ENCODE data around the gene DAAM2. TPM values are rescaled to one million over a fixed set of nuclear protein-coding genes. Genes with fewer than 3 reads are reported as not detected.

The DAAM2 gene
- total RNA-seq, 4 donors from 2014 or later = 15.7 to 31.6 (median 20.7) TPM

DNA sequence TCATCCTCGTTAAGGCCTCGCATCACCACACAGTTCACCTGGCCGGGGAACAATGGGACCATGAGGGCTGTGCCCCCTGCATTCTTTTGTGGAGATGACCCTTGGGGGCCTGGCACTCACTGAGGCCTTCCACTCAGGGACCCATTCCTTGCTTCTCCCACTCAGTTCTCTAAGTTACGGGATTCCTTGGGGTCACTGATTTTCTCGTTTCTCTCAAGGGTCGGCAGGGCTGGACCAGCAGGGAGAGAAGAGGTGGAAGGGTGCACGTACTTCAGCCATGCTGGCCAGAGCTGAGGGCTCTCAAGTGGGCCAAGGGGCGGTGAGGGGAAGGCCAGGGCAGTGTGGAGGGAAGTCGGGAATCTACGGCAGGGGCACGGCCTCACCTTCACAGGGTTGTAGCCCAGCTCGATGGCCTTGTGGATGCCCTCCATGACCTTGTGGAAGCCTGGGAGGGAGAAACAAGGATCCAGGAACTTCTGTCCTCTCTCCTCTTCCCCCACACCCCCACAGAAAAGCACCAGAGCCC is 121.3 kb downstream of the DAAM2 start:
- Histone ChIP-seq H3K27me3 (no peaks in the 10 kb centered on the region), H3K4me3 (no peak overlapping the region), H3K27ac (no peak overlapping the region), H3K4me1 (peaks cover 0 to 13% (median 5%) of the 10 kb centered on the region in 4 donors), H3K36me3 (peaks cover 0 to 14% (median 6%) of the 10 kb centered on the region in 4 donors), H3K9me3 (no peaks in the 10 kb centered on the region)
- no peak for DNase-seq
- intact Hi-C loops (cut with DNase I; ENCODE audit: low total_unique reads) = no loop called here
- in situ Hi-C loops (cut with MboI; ENCODE audit: low pct_ligation_motif_present in 1 of 4, low pct_unique_long_range_greater_than_20kb in 1 of 4, low sequenced_read_pairs in 3 of 4) = no loop called here
- 92% methylated on average over 12 of the region's 12 CpGs; no CpG with 5 or more reads in 1 of the 2 donors for WGBS, 2 donors (ENCODE audit: low coverage in 1 of 2)
- TF ChIP-seq POLR2AphosphoS5 (IDR thresholded peaks at IDR 0.05) = no peak
- no peak for TF ChIP-seq EP300 (IDR thresholded peaks at IDR 0.05; ENCODE audit: low read depth)
- TF ChIP-seq, protein P1, sequence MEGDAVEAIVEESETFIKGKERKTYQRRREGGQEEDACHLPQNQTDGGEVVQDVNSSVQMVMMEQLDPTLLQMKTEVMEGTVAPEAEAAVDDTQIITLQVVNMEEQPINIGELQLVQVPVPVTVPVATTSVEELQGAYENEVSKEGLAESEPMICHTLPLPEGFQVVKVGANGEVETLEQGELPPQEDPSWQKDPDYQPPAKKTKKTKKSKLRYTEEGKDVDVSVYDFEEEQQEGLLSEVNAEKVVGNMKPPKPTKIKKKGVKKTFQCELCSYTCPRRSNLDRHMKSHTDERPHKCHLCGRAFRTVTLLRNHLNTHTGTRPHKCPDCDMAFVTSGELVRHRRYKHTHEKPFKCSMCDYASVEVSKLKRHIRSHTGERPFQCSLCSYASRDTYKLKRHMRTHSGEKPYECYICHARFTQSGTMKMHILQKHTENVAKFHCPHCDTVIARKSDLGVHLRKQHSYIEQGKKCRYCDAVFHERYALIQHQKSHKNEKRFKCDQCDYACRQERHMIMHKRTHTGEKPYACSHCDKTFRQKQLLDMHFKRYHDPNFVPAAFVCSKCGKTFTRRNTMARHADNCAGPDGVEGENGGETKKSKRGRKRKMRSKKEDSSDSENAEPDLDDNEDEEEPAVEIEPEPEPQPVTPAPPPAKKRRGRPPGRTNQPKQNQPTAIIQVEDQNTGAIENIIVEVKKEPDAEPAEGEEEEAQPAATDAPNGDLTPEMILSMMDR (IDR thresholded peaks at IDR 0.05) = no peak

DNA sequence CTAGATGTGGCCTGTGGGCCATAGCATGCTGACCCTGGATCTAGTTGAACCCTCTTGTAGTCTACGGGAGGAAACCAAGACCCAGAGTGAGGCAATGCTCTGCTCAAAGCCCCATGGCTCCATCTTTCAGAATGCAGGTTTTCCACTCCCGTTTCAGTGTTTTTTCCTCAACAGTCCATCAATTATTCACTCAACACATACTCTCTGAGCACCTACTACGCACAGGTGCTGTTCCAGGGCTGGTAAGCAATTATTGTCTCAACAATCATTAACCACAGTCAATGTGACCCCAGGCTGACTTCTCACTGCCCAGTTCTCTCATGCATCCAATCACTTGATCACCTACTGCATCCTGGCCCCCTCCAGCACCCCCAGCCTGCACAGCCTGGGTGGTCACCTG is 122.1 kb downstream of the DAAM2 start:
- no peak overlapping the region for H3K27ac ChIP-seq
- H3K9me3 ChIP-seq = no peaks in the 10 kb centered on the region
- H3K27me3 ChIP-seq = no peaks in the 10 kb centered on the region
- TF ChIP-seq POLR2A (IDR thresholded peaks at IDR 0.05) (no peak), EP300 (IDR thresholded peaks at IDR 0.05; ENCODE audit: low read depth) (no peak), POLR2AphosphoS5 (IDR thresholded peaks at IDR 0.05) (no peak)
- TF ChIP-seq, protein P1 (IDR thresholded peaks at IDR 0.05) = no peak
- no peak overlapping the region for H3K4me3 ChIP-seq
- intact Hi-C loops (cut with DNase I; ENCODE audit: low total_unique reads) = no loop called here
- H3K36me3 ChIP-seq = peaks cover 0 to 14% (median 6%) of the 10 kb centered on the region in 4 donors
- no peak for DNase-seq
- 73 to 95% methylated on average over 2 to 3 of the region's 3 CpGs for WGBS, 2 donors (ENCODE audit: low coverage in 1 of 2)
- H3K4me1 ChIP-seq = peaks cover 0 to 21% (median 9%) of the 10 kb centered on the region in 4 donors
- in situ Hi-C loops (cut with MboI; ENCODE audit: low pct_ligation_motif_present in 1 of 4, low pct_unique_long_range_greater_than_20kb in 1 of 4, low sequenced_read_pairs in 3 of 4) = no loop called here

DNA sequence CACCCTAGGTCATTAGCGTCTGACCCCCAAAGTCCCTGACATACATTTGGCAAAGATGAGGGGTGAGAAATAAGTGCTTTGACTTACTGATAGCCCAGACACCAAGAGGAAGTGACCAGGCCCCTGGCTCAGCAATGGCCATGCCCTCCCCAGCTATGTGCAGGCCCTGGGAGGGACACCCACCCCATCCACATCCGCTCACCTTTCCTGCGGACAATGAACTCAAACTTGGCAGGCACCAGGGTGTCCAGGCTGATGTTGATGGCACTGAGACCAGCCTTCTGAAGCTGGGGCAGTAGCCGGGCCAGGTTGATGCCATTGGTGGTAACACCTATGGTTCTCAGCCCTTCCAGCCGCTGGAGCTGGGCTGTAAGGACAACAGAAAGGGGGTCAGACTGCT is 123.7 kb downstream of the DAAM2 start:
- TF ChIP-seq POLR2AphosphoS5 (IDR thresholded peaks at IDR 0.05) (no peak), EP300 (IDR thresholded peaks at IDR 0.05; ENCODE audit: low read depth) (no peak), POLR2A (IDR thresholded peaks at IDR 0.05) (no peak)
- TF ChIP-seq, protein P1 (IDR thresholded peaks at IDR 0.05) = no peak
- H3K27me3 ChIP-seq = no peaks in the 10 kb centered on the region
- intact Hi-C loops (cut with DNase I; ENCODE audit: low total_unique reads) (no loop called here), in situ Hi-C loops (cut with MboI; ENCODE audit: low pct_ligation_motif_present in 1 of 4, low pct_unique_long_range_greater_than_20kb in 1 of 4, low sequenced_read_pairs in 3 of 4) (no loop called here)
- H3K9me3 ChIP-seq = no peaks in the 10 kb centered on the region
- peaks cover 2 to 36% (median 18%) of the 10 kb centered on the region in 4 donors for H3K4me1 ChIP-seq
- H3K27ac ChIP-seq = no peak overlapping the region
- WGBS, 2 donors (ENCODE audit: low coverage in 1 of 2) = 93% methylated on average over 5 of the region's 5 CpGs; no CpG with 5 or more reads in 1 of the 2 donors
- DNase-seq = no peak
- peaks cover 0 to 14% (median 6%) of the 10 kb centered on the region in 4 donors for H3K36me3 ChIP-seq
- H3K4me3 ChIP-seq = no peak overlapping the region

DNA sequence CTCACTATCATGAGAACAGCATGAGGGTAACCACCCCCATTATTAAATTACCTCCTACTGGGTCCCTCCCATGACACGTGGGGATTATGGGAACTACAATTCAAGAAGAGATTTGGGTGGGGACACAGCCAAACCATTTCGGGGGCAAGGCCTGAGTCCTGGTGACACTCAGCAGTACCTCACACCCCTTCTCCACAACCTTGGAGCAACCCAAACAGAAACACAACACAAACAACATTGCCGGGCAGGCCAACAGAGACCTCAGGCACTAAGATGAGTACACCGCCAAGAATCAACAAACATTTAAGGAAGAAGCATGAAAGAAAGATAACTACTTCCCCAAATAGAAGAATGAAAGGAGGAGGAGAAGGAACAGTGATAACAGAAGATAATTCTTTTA is 125.2 kb downstream of the DAAM2 start:
- intact Hi-C loops (cut with DNase I; ENCODE audit: low total_unique reads) (no loop called here), in situ Hi-C loops (cut with MboI; ENCODE audit: low pct_ligation_motif_present in 1 of 4, low pct_unique_long_range_greater_than_20kb in 1 of 4, low sequenced_read_pairs in 3 of 4) (no loop called here)
- Histone ChIP-seq H3K36me3 (peaks cover 0 to 14% (median 6%) of the 10 kb centered on the region in 4 donors), H3K27me3 (no peaks in the 10 kb centered on the region), H3K27ac (no peak overlapping the region), H3K9me3 (no peaks in the 10 kb centered on the region), H3K4me1 (peaks cover 3 to 43% (median 23%) of the 10 kb centered on the region in 4 donors), H3K4me3 (no peak overlapping the region)
- 59 to 79% methylated on average over 3 to 4 of the region's 4 CpGs for WGBS, 2 donors (ENCODE audit: low coverage in 1 of 2)
- TF ChIP-seq, protein P1 (IDR thresholded peaks at IDR 0.05) = no peak
- TF ChIP-seq POLR2AphosphoS5 (IDR thresholded peaks at IDR 0.05) (no peak), POLR2A (IDR thresholded peaks at IDR 0.05) (no peak)
- no peak for DNase-seq
